ENCODE data around the gene FDPS.

The FDPS gene

DNA sequence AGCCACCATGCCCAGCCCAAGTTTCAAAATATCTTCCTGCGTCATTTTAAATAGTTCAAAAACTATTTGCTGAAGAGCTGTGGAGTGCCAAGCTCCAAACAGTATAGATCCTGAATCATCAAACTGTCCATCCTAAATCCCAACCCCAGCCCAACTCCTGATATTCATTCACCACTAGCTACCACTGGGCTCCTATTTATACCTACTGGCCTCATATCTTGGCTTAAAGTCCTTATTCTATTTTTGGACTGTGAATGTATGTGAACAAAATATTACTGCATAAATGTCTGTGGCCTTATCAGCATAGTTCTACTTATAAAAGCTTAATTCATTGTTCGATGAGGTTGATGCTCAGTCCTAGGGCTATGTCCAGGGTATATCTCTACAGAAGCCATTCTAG is 41.3 kb upstream of the FDPS start:
- H3K4me3 ChIP-seq (ENCODE audit: low read length): no peak overlapping the region
- no peak for DNase-seq (ENCODE audit: low read depth)
- TF ChIP-seq, protein P1, sequence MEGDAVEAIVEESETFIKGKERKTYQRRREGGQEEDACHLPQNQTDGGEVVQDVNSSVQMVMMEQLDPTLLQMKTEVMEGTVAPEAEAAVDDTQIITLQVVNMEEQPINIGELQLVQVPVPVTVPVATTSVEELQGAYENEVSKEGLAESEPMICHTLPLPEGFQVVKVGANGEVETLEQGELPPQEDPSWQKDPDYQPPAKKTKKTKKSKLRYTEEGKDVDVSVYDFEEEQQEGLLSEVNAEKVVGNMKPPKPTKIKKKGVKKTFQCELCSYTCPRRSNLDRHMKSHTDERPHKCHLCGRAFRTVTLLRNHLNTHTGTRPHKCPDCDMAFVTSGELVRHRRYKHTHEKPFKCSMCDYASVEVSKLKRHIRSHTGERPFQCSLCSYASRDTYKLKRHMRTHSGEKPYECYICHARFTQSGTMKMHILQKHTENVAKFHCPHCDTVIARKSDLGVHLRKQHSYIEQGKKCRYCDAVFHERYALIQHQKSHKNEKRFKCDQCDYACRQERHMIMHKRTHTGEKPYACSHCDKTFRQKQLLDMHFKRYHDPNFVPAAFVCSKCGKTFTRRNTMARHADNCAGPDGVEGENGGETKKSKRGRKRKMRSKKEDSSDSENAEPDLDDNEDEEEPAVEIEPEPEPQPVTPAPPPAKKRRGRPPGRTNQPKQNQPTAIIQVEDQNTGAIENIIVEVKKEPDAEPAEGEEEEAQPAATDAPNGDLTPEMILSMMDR (conservative IDR thresholded peaks at IDR 0.05; ENCODE audit: low read depth, low read length): no peak

DNA sequence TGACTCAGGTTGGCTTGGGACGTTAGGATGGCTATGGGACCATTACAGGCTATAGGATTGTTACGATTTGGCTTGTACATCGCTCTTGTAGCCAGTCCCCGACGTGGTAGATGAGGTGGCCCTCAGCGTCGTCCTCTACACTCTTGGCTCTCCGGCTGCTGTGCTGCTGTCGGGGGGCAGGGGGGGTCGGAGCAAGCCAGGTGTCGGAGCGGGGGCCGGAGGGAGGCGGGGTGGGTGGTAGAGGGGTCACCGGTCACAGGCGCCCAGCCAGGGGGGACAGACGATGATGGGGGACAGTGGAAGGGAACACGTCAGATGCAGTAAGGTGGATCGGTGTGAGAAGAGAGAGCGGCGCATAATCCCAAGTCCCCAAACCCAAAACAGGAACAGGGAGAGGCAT is 40.0 kb upstream of the FDPS start:
- TF ChIP-seq, protein P1 (conservative IDR thresholded peaks at IDR 0.05; ENCODE audit: low read depth, low read length): no peak
- no peak for DNase-seq (ENCODE audit: low read depth)
- no peak overlapping the region for H3K4me3 ChIP-seq (ENCODE audit: low read length)

DNA sequence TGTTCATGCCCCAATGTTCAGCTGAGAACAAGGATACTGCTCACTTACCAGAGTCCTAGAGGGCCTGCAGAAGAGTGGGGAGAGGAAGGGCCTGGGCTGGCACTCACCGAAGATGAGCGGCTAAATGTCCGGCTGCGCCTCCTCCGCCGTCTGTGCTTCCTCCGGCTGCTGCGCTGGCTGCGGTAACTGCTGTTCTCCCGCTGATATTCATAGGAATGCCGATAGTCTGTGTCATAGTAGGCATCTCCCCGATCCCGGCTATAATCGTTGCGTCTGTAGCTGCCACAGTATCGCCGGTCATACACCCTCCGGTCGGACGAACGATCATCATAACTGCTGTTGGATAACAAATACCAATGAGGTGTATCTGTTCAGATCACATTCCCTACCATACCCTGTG is 39.3 kb upstream of the FDPS start:
- TF ChIP-seq, protein P1 (conservative IDR thresholded peaks at IDR 0.05; ENCODE audit: low read depth, low read length): no peak
- no peak overlapping the region for H3K4me3 ChIP-seq (ENCODE audit: low read length)

DNA sequence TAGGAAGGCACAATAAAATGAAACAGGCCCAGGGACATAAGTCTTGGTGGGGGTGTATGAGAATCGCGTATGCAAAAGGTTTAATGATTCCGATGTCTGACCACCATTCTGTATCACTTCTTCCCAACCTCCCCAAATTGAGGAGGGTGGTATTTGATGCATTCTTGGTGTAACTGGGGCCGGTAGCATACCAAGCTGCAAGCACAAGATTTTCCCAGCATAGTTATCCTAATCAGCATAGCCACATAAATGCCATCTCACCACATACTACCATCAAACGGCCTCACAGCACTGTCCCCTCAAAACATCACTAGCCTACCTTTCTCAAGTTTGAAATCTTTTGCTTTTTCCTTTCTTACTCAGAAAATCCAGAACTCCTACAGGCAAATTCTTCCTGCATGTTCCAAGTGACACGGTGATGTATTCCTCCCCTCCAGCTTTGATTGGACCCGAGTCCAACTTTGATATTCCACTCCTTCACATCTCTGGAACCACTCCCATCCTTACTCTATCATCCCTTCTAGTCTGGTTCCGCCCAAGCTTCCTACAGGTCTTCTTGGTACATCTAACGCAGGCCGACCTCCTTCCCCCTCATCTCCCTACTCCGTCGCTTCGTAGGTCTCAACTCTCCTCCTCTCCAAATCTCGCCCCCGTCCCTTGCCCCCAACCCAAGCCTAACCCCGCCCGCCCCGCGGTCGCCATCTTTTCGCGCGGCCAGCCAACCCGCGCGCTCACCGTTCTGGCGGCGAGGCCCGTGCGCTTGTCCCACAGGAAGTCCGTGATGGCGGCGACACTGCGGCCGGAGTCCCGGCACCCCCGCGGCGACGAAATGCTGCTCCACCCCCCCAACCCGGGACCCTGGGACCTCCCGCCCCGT is 36.0 kb upstream of the FDPS start:
- H3K4me3 ChIP-seq (ENCODE audit: low read length): peak overlapping the region; percentile 90
- peak; percentile 27 for DNase-seq (ENCODE audit: low read depth)
- TF ChIP-seq, protein P1 (conservative IDR thresholded peaks at IDR 0.05; ENCODE audit: low read depth, low read length): no peak

More for the DNA sequence above, 39.3 kb upstream of the FDPS start:
- no peak for DNase-seq (ENCODE audit: low read depth)

DNA sequence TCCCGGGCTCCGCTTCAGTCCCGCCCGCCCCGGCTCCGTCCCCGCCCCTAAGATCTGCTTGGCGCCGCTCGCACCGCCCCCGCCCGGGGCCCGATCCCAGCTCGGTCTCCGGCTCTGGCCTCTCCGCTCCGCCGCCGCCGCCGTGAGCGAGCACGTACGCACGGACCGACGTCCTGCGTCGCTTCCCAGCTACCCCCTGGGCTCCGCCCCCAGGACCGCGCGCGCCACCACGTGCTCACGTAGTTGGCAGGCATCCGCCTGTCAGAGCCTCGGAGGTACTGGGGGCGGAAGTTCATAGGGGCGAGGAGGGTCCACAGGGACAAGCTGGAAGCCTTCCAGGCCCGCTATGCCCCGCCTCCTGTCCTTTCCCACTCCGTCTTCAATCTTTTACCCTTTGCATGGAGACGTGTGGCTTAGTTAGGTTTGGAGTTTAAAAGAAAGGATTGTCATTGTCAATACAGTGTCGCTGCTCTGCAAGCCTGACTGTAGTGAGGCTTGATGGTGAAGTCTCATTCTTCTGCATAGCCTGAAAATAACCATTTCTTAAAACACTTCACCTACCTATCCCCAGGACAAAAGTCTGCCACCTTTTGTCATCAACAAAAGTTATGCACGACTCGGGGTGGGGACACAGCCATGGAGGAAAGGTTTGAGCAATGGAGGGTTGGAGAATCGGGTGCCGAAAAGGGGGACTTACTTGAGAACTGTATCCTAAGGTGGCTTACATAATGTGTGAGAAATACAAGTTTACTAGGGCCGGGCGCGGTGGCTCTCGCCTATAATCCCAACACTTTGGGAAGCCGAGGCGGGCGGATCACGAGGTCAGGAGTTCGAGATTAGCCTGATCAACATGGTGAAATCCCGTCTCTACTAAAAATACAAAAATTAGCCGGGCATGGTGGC is 35.1 kb upstream of the FDPS start, which contains the start of gene CLK2:
Gene CLK2, minus strand, starts transcription at position 162 of the 903 bp plus-strand sequence. CDS start 2,527 bp downstream, outside the sequence.
- H3K4me3 ChIP-seq (ENCODE audit: low read length): peak within 1 kb of the TSS; percentile 90
- peak; percentile 79 for DNase-seq (ENCODE audit: low read depth)
- TF ChIP-seq, protein P1 (conservative IDR thresholded peaks at IDR 0.05; ENCODE audit: low read depth, low read length): no peak

DNA sequence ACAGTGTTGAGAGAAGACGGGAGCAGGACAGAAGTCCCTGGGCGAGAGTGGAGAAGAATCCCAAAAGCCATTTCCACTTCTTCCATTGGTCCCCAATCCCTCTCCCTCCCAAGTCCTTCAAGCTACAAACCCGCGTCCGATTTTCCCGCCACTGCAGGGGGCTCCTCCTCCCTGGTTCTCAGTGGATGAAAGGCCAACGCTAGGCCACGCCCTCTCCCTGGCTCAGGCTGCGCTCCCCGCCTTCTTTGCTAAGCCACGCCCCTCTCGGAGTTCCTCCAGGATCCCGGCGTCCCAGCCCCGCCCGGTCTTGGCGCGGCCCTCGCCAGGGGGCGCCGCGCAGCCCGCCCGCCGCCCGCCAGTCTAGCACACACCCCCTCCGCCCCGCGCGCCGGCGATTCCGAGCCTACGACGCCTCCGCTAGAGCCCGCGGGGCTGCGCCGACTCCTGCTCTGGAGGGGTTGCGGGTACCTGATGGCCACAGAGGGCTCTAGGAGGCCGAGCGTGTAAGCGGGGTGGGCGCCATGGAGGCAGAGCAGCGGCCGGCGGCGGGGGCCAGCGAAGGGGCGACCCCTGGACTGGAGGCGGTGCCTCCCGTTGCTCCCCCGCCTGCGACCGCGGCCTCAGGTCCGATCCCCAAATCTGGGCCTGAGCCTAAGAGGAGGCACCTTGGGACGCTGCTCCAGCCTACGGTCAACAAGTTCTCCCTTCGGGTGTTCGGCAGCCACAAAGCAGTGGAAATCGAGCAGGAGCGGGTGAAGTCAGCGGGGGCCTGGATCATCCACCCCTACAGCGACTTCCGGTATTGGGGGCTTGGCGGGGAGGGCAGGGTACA is 31.4 kb upstream of the FDPS start, which contains the start of gene HCN3:
Gene HCN3, plus strand, starts transcription at position 394 of the 832 bp plus-strand sequence. Its CDS starts 128 bp downstream, at position 522.
- peak; percentile 68 for DNase-seq (ENCODE audit: low read depth)
- H3K4me3 ChIP-seq (ENCODE audit: low read length): peak within 1 kb of the TSS; percentile 65
- TF ChIP-seq, protein P1 (conservative IDR thresholded peaks at IDR 0.05; ENCODE audit: low read depth, low read length): peak; percentile 40
